ENCODE data around the gene MSLN. TPM values are rescaled to one million over a fixed set of nuclear protein-coding genes. Genes with fewer than 3 reads are reported as not detected.
"Not testable (repeated sequence)": the region's sequence is repeated elsewhere in the genome, so short reads cannot be mapped to it uniquely, and the experiment has no call there.

MSLN gene
- polyA plus RNA-seq, 1 donor (not counting 4 experiments of a cell fraction or from before 2014, with no cell fraction given), result 8.5 TPM

DNA sequence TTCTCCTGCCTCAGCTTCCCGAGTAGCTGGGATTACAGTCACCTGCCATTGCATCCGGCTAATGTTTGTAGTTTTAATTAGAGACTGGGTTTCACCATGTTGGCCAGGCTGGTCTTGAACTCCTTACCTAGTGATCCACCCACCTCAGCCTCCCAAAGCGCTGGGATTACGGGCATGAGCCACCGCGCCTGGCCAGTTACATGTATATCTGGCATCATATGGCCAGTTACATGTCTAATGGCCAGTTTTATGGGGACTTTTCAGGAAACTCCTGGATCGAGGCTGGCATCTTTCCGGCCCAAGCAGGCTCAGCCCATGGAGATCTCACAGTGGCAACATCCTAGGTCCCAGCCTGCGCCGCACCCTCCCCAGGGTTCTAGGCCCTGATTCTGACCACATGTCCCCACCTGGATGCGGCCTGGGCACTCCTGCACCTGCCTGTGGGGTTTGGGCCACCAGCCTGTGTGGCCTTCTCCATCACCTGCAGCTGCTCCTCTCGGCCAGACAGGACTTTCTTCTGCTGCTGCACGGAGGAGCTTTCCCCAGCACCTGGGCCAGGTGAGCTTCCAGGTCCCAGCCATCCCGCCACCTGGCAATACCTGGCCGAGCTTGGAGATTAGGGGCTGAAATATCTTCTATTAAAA lies 18.4 kb upstream of the MSLN start:
- Histone ChIP-seq H4K20me1 (ENCODE audit: control insufficient read depth, extremely low read depth, insufficient read depth, low read length) (no peaks in the 10 kb centered on the region), H3K27ac (ENCODE audit: control insufficient read depth, insufficient read depth, low read length) (no peak overlapping the region), H3K79me2 (ENCODE audit: control insufficient read depth, insufficient read depth, low read length) (peaks cover 12% of the 10 kb centered on the region), H3K4me1 (ENCODE audit: control insufficient read depth, extremely low read depth, insufficient read depth, low read length) (peaks cover 17% of the 10 kb centered on the region), H3K9ac (ENCODE audit: control insufficient read depth, extremely low read depth, insufficient read depth, low read length) (no peak overlapping the region), H2AFZ (ENCODE audit: control insufficient read depth, low read length) (no peak overlapping the region), H3K4me3 (ENCODE audit: control insufficient read depth in 2 of 3, extremely low read depth in 1 of 3, insufficient read depth in 2 of 3, low read depth in 1 of 3, low read length in 3 of 3) (no peak overlapping the region), H3K9me3 (ENCODE audit: control insufficient read depth, low read depth, low read length) (no peaks in the 10 kb centered on the region), H3K36me3 (ENCODE audit: control insufficient read depth in 2 of 2, extremely low read depth in 1 of 2, insufficient read depth in 2 of 2, low read length in 2 of 2) (peaks cover 6 to 8% of the 10 kb centered on the region in 2 experiments), H3K4me2 (ENCODE audit: control insufficient read depth, extremely low read depth, insufficient read depth, low read depth, low read length) (no peak overlapping the region), H3K27me3 (ENCODE audit: control insufficient read depth, extremely low read depth, insufficient read depth, low read length) (no peaks in the 10 kb centered on the region), H3K9me1 (ENCODE audit: control insufficient read depth, extremely low read depth, insufficient read depth, low read length) (no peaks in the 10 kb centered on the region)
- dilution Hi-C loops (cut with MboI; ENCODE audit: extremely low pct_ligation_motif_present, low sequenced_read_pairs), result no loop called here
- DNase-seq (ENCODE audit: low read depth, low spot score) (no peak), FAIRE-seq (no peak)
- TF ChIP-seq EZH2 (IDR thresholded peaks at IDR 0.05; ENCODE audit: low read length), result no peak
- TF ChIP-seq CTCF (optimal IDR thresholded peaks at IDR 0.05 in 1 of 3, IDR thresholded peaks at IDR 0.05 in 1 of 3, conservative IDR thresholded peaks at IDR 0.05 in 1 of 3; ENCODE audit: extremely low read depth in 1 of 3, insufficient read depth in 2 of 3, low read length in 3 of 3), result no peak

DNA sequence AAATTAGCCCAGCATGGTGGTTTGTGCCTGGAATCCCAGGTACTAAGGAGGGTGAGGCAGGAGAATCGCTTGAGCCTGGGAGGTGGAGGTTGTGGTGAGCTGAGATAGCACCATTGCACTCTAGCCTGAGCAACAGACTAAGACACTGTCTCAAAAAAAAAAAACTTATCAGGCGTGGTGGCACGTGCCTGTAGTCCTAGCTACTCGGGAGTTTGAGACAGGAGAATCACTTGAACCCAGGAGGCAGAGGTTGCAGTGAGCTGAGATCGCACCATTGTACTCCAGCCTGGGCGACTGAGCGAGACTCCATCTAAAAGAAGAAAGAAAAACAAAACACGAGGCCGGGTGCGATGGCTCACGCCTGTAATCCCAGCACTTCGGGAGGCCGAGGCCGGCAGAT lies 17.6 kb upstream of the MSLN start:
- H3K9ac ChIP-seq (ENCODE audit: control insufficient read depth, extremely low read depth, insufficient read depth, low read length); H3K36me3 ChIP-seq (ENCODE audit: control insufficient read depth in 2 of 2, extremely low read depth in 1 of 2, insufficient read depth in 2 of 2, low read length in 2 of 2); H3K27ac ChIP-seq (ENCODE audit: control insufficient read depth, insufficient read depth, low read length); H3K9me1 ChIP-seq (ENCODE audit: control insufficient read depth, extremely low read depth, insufficient read depth, low read length); H2AFZ ChIP-seq (ENCODE audit: control insufficient read depth, low read length); H4K20me1 ChIP-seq (ENCODE audit: control insufficient read depth, extremely low read depth, insufficient read depth, low read length); H3K27me3 ChIP-seq (ENCODE audit: control insufficient read depth, extremely low read depth, insufficient read depth, low read length); H3K4me3 ChIP-seq (ENCODE audit: control insufficient read depth in 2 of 3, extremely low read depth in 1 of 3, insufficient read depth in 2 of 3, low read depth in 1 of 3, low read length in 3 of 3); DNase-seq (ENCODE audit: low read depth, low spot score); FAIRE-seq; dilution Hi-C loops (cut with MboI; ENCODE audit: extremely low pct_ligation_motif_present, low sequenced_read_pairs); H3K4me2 ChIP-seq (ENCODE audit: control insufficient read depth, extremely low read depth, insufficient read depth, low read depth, low read length); H3K9me3 ChIP-seq (ENCODE audit: control insufficient read depth, low read depth, low read length): not testable (repeated sequence)
- peaks cover 12% of the 10 kb centered on the region for H3K79me2 ChIP-seq (ENCODE audit: control insufficient read depth, insufficient read depth, low read length)
- peaks cover 14% of the 10 kb centered on the region for H3K4me1 ChIP-seq (ENCODE audit: control insufficient read depth, extremely low read depth, insufficient read depth, low read length)
